Left ventricle myocardium inferior (tissue), 1 donor: ENCODE data around the gene PTPN9. TPM values are rescaled to one million over a fixed set of nuclear protein-coding genes. Genes with fewer than 3 reads are reported as not detected.
"Not testable (repeated sequence)": the region's sequence is repeated elsewhere in the genome, so short reads cannot be mapped to it uniquely, and the experiment has no call there.

ENCODE experiments used
- DNase-seq: peaks from one replicate; pipeline ENCODE4 v3.0.0-alpha.2; 2020
- H3K27ac ChIP-seq: fragments of 200-600 bp; replicated peaks from 2 replicates; pipeline ENCODE4 v1.8.0; 2021
- H3K27me3 ChIP-seq: fragments of 200-600 bp; 2 replicates; pipeline ENCODE4 v1.8.0; 2021; ENCODE audit warnings: low read depth
- H3K36me3 ChIP-seq: fragments of 200-600 bp; 2 replicates; pipeline ENCODE4 v1.8.0; 2021
- H3K4me1 ChIP-seq: fragments of 200-600 bp; 2 replicates; pipeline ENCODE4 v1.8.0; 2021
- H3K4me3 ChIP-seq: fragments of 200-600 bp; 2 replicates; pipeline ENCODE4 v1.8.0; 2021; ENCODE audit warnings: mild to moderate bottlenecking, moderate library complexity
- H3K9me3 ChIP-seq: fragments of 200-600 bp; replicated peaks from 2 replicates; pipeline ENCODE4 v1.8.0; 2021
- CTCF ChIP-seq: fragments of 200-600 bp; IDR thresholded peaks from 2 replicates; pipeline ENCODE4 v1.8.0; 2021; ENCODE audit warnings: antibody characterized with exemption, mild to moderate bottlenecking, borderline replicate concordance
- intact Hi-C: fragments of 100-400 bp; cut with micrococcal nuclease; formaldehyde crosslinking; loops from one replicate; pipeline ENCODE4 v1.11.0; 2022
- total RNA-seq: library from RNA; stranded (reverse); fragmentation: NEBNext Ultra II Directional; extraction: Animal tissue kit (Norgen Biotek cat#: 25700); gene quantifications from one replicate; pipeline ENCODE4 v1.2.1, GENCODE V29; 2021
- donor health status: DM: no; HTN: yes; CAD: no; lungs with severe emphysema.

PTPN9 gene
- total RNA-seq, 1 donor from 2014 or later, result 7.1 TPM

DNA sequence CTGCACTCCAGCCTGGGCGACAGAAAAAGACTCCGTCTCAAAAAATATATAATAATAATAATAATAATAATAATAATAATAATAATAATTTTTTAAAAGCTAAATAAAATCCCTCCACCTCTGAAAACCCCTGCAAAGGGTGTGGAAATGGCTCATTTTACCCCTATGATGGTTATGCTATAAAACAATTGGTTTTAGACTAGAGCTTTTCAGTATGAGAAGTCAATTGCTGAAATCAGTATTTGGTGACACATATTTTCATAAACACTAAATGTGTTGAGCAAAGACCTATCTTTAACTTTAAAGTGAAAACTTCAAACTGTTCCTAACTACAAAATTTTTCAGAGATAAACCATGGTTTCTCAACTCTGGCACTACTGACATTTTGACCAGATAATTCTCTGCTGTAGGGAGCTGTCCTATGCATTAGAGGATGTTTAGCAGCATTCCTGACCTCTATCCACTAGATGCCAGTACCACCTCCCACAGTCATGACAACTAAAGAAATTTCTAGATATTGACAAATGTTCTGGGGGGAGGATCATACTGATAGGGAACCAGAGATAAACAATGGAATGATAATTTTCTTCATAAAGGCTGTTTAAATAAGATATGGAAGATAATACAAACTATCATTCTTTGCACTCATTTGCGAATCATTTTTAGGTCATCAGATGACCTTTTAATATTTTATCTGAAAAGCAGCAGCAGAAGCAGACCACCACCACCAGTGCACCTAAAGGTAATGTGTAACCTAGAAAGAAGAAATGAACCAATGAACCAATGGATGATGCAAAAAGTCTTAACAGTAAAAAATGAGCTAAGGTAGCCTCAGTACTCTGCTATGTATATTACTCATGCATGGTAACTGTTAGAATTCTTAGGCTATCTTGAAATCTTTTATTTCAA, 13.8 kb downstream of the PTPN9 start:
- TF ChIP-seq CTCF, result no peak
- no peak for DNase-seq
- H3K9me3 ChIP-seq, result no peaks in the 10 kb centered on the region
- no peaks in the 10 kb centered on the region for H3K36me3 ChIP-seq
- H3K4me3 ChIP-seq, result no peak overlapping the region
- no peak overlapping the region for H3K27ac ChIP-seq
- H3K27me3 ChIP-seq, result no peaks in the 10 kb centered on the region
- intact Hi-C loops, result no loop called here
- H3K4me1 ChIP-seq, result peaks cover 18% of the 10 kb centered on the region

GRCh38 chr15:75561888-75562287, 17.2 kb downstream of the PTPN9 start:
- peaks cover 3% of the 10 kb centered on the region for H3K4me1 ChIP-seq
- DNase-seq, result no peak
- no peaks in the 10 kb centered on the region for H3K9me3 ChIP-seq
- no peaks in the 10 kb centered on the region for H3K36me3 ChIP-seq
- no peak for TF ChIP-seq CTCF
- intact Hi-C loops, result no loop called here
- H3K4me3 ChIP-seq, result no peak overlapping the region
- no peak overlapping the region for H3K27ac ChIP-seq
- no peaks in the 10 kb centered on the region for H3K27me3 ChIP-seq

DNA sequence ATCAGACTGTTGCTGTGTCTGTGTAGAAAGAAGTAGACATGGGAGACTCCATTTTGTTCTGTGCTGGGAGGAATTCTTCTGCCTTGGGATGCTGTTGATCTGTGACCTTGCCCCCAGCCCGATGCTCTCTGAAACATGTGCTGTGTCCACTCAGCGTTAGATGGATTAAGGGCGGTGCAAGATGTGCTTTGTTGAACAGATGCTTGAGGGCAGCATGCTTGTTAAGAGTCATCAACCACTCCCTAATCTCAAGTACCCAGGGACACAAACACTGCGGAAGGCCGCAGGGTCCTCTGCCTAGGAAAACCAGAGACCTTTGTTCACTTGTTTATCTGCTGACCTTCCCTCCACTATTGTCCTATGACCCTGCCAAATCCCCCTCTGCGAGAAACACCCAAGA, 19.8 kb downstream of the PTPN9 start:
- H3K27me3 ChIP-seq, DNase-seq, H3K4me3 ChIP-seq, H3K9me3 ChIP-seq, H3K27ac ChIP-seq, H3K36me3 ChIP-seq, intact Hi-C loops, H3K4me1 ChIP-seq: not testable (repeated sequence)

GRCh38 chr15:75558955-75559354, 20.2 kb downstream of the PTPN9 start:
- intact Hi-C loops, H3K36me3 ChIP-seq, DNase-seq, H3K4me3 ChIP-seq, H3K27ac ChIP-seq, H3K9me3 ChIP-seq, H3K27me3 ChIP-seq: not testable (repeated sequence)
- H3K4me1 ChIP-seq, result peaks cover 11% of the 10 kb centered on the region

DNA sequence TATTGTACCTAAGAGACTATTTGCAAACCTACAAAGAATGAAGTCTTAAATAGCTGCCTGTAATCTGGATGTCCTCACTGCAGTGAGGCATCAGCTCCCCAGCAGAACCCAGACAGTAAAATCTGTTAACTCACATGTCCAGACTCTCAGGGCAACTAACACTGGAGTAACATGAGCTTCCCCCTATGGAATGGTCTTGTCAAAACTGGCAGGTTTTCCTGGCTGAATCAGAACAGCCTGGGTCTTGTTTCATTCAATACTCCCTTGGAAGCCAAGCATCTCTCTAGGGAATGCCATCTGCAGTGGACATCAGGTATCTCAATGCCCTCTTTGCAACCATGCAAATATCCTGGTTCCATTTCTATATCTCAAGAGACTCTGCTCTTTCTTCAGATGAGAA, 24.4 kb downstream of the PTPN9 start:
- Histone ChIP-seq H3K36me3 (no peaks in the 10 kb centered on the region), H3K27me3 (no peaks in the 10 kb centered on the region), H3K9me3 (no peaks in the 10 kb centered on the region), H3K4me1 (peaks cover 29% of the 10 kb centered on the region), H3K27ac (no peak overlapping the region), H3K4me3 (no peak overlapping the region)
- no peak for TF ChIP-seq CTCF
- intact Hi-C loops, result no loop called here
- no peak for DNase-seq

DNA sequence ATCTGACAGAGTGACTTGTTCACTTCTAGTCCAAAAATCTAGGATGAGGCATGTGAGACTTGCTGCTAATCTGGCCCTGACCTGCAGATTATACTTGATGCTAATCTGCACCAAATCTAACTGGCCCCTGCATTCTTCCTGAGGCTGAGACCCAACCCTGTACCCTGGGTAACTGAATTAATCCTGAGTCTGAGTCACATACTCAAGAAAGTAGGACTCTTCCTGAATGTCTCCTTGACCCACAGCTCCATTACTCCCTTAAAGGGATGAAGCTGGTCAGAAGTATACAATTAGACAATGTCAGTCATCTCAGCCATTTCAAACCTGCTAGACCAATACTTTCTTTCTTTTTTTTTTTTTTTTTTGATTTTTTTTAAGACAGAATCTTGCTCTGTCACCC, 25.5 kb downstream of the PTPN9 start:
- no peaks in the 10 kb centered on the region for H3K27me3 ChIP-seq
- no peak for TF ChIP-seq CTCF
- no peak overlapping the region for H3K4me3 ChIP-seq
- no peak for DNase-seq
- no peaks in the 10 kb centered on the region for H3K36me3 ChIP-seq
- peaks cover 29% of the 10 kb centered on the region for H3K4me1 ChIP-seq
- no peaks in the 10 kb centered on the region for H3K9me3 ChIP-seq
- no peak overlapping the region for H3K27ac ChIP-seq
- intact Hi-C loops, result no loop called here
